Endothelial cell of umbilical vein (primary cell): ENCODE data around the gene CAMLG.

Experiments used
- EZH2 ChIP-seq: IDR thresholded peaks from 2 replicates; pipeline ENCODE4 v1.6.1; 2012; ENCODE audit warnings: borderline replicate concordance, low read depth, mild to moderate bottlenecking, moderate library complexity, low read length, inconsistent platforms; ENCODE audit not compliant: severe bottlenecking
- FOS ChIP-seq: IDR thresholded peaks from 2 replicates; pipeline ENCODE4 v1.6.1; 2011; ENCODE audit warnings: mild to moderate bottlenecking, low read length, moderate library complexity, borderline replicate concordance; ENCODE audit not compliant: insufficient read depth
- GATA2 ChIP-seq: IDR thresholded peaks from 2 replicates; pipeline ENCODE4 v1.7.0; 2011; ENCODE audit warnings: low read depth, mild to moderate bottlenecking, moderate library complexity, mixed read lengths, low read length; ENCODE audit not compliant: insufficient read length, insufficient read depth
- MYC ChIP-seq: IDR thresholded peaks from one replicate; pipeline ENCODE4 v1.6.1; 2011; ENCODE audit warnings: mild to moderate bottlenecking, low read depth, low read length
- POLR2A ChIP-seq: IDR thresholded peaks from 2 replicates; pipeline ENCODE4 v1.6.1; 2012; ENCODE audit warnings: low read depth, mild to moderate bottlenecking, control low read depth, low read length
- POLR2AphosphoS5 ChIP-seq: IDR thresholded peaks from 2 replicates; pipeline ENCODE4 v1.6.1; 2012; ENCODE audit warnings: low read depth, mild to moderate bottlenecking, control low read depth, low read length, moderate library complexity; ENCODE audit not compliant: insufficient read depth
- TF ChIP-seq, protein P1 (sequence below), 2 donors: IDR thresholded peaks; 1 replicate in 1 of 2; 2 replicates in 1 of 2; pipeline ENCODE4 v1.5.1; 2011; ENCODE audit warnings: low read length in 2 of 2, mild to moderate bottlenecking in 2 of 2, moderate library complexity in 2 of 2, control low read depth in 1 of 2, inconsistent platforms in 1 of 2, low read depth in 1 of 2; ENCODE audit not compliant: insufficient read depth in 1 of 2; ENCODE audit errors: extremely low read depth in 1 of 2
- TF ChIP-seq, protein P2 (sequence below): IDR thresholded peaks from 2 replicates; pipeline ENCODE4 v1.6.1; 2011; ENCODE audit not compliant: insufficient read depth, insufficient read length

GRCh38 chr5:134708301-134708700 lies 30.0 kb upstream of the CAMLG start:
- TF ChIP-seq, protein P1, sequence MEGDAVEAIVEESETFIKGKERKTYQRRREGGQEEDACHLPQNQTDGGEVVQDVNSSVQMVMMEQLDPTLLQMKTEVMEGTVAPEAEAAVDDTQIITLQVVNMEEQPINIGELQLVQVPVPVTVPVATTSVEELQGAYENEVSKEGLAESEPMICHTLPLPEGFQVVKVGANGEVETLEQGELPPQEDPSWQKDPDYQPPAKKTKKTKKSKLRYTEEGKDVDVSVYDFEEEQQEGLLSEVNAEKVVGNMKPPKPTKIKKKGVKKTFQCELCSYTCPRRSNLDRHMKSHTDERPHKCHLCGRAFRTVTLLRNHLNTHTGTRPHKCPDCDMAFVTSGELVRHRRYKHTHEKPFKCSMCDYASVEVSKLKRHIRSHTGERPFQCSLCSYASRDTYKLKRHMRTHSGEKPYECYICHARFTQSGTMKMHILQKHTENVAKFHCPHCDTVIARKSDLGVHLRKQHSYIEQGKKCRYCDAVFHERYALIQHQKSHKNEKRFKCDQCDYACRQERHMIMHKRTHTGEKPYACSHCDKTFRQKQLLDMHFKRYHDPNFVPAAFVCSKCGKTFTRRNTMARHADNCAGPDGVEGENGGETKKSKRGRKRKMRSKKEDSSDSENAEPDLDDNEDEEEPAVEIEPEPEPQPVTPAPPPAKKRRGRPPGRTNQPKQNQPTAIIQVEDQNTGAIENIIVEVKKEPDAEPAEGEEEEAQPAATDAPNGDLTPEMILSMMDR (IDR thresholded peaks at IDR 0.05; ENCODE audit: extremely low read depth in 1 of 2, insufficient read depth in 1 of 2, low read depth in 1 of 2, low read length in 2 of 2): no peak
- TF ChIP-seq POLR2AphosphoS5: no peak
- TF ChIP-seq POLR2A: no peak
- no peak for TF ChIP-seq MYC
- TF ChIP-seq EZH2: no peak
- TF ChIP-seq, protein P2, sequence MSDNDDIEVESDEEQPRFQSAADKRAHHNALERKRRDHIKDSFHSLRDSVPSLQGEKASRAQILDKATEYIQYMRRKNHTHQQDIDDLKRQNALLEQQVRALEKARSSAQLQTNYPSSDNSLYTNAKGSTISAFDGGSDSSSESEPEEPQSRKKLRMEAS: no peak
- TF ChIP-seq FOS: no peak
- TF ChIP-seq GATA2: no peak
